Activated CD4-positive, alpha-beta T cell treated with anti-CD3 and anti-CD28 coated beads for 4 hours (primary cell): ENCODE results near the gene CFTR.
"Not testable (repeated sequence)": the region's sequence is repeated elsewhere in the genome, so short reads cannot be mapped to it uniquely, and the experiment has no call there.

ENCODE experiments used
- DNase-seq, 2 donors: peaks; one replicate each; pipeline ENCODE4 v3.0.0-alpha.2; 2020

Gene CFTR

GRCh38 chr7:117479225-117480054 is at the start of gene CFTR:
Gene CFTR, plus strand, starts transcription at chr7:117480025. Its CDS starts 70 bp downstream, at chr7:117480095.
- no peak for DNase-seq

GRCh38 chr7:117435475-117436043 is 44.3 kb upstream of the CFTR start:
- no peak for DNase-seq

DNA sequence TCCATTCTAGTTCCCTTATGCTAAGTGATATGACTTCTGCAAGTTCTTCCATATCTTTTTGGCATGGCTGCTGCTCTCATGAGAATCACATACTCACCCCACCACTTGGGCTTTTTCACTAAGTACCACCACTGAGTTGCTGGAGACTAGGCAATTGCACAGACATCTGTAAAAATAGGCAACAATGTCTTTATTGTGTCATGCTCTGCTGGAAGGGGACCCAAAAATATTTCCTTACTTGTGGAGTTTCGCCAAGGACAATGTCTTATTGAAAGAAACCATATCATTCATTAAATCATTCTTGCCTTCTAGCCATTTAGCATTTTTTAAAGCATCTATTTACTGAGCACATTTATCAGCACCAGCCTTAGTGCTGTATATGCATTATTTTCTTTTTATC is 35.2 kb upstream of the CFTR start:
- DNase-seq, result no peak

- DNase-seq, result no peak
These were observed 34.6 kb upstream of the CFTR start for GRCh38 chr7:117445206-117445605.

GRCh38 chr7:117446220-117446815 is 33.5 kb upstream of the CFTR start:
- DNase-seq, result no peak

GRCh38 chr7:117448655-117449054 is 31.2 kb upstream of the CFTR start:
- DNase-seq, result no peak

DNA sequence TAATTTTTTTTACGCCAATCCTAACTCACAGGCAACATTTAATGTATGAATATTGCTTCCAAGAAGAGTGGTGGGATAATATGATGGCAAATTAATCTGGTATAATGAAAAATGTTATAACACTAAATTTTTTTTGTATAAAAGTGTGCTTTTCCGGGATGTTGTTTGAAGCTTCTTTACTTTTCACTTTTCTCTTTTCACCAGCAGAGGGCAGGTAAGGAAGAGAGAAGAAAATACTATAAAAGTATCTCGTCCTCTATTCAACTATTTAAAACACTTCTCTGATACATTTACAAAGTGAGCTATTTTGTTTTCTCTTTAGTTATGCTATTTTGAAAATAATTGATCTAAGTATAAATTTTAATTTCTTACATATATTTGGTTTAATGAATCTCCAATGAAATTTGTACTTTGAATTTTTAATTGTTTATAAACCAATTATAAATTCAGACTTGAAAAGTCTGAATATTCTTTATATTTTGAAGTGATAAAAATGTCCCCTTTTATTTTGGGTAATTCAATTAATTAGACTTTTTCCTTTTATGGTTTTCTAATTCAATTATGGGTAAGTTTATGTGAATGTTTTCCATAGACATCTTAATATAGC is 20.7 kb upstream of the CFTR start:
- no peak for DNase-seq

GRCh38 chr7:117459735-117460134 is 20.1 kb upstream of the CFTR start:
- DNase-seq, result no peak

- DNase-seq, result not testable (repeated sequence)
These were observed 19.0 kb upstream of the CFTR start for GRCh38 chr7:117460815-117461214.

GRCh38 chr7:117468174-117468573 is 11.7 kb upstream of the CFTR start:
- no peak for DNase-seq

DNA sequence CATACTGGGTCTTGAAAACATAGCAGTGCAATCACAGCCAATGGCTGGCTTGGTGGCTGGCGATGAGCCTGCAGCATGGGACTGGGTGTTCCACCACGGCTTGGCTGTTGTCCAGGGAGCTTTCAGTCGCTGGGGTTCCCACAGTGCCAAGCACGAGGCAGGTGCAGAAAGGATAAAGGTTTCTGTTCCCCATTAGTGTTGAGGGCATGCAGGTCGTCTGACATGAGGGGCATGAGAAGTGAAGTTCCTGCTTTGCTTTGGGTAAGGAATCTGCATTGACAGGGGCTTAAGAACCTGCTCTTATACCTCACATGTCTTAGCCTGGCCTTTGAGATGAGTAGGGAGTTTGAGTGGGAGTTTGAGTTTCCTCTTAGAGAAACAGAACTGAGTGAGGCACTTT is 9.0 kb upstream of the CFTR start:
- DNase-seq, result no peak

GRCh38 chr7:117472335-117472734 is 7.5 kb upstream of the CFTR start:
- DNase-seq, result no peak

GRCh38 chr7:117476557-117477215 is 3.1 kb upstream of the CFTR start:
- DNase-seq, result no peak

GRCh38 chr7:117478836-117479224 is 995 bp upstream of the CFTR start:
- no peak for DNase-seq

DNA sequence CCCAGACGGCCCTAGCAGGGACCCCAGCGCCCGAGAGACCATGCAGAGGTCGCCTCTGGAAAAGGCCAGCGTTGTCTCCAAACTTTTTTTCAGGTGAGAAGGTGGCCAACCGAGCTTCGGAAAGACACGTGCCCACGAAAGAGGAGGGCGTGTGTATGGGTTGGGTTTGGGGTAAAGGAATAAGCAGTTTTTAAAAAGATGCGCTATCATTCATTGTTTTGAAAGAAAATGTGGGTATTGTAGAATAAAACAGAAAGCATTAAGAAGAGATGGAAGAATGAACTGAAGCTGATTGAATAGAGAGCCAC is 184 bp downstream of the CFTR start:
- DNase-seq, result no peak

GRCh38 chr7:117480978-117481377 is 1.2 kb downstream of the CFTR start:
- no peak for DNase-seq

- DNase-seq, result no peak
These were observed 5.3 kb downstream of the CFTR start for GRCh38 chr7:117485118-117485620.

DNA sequence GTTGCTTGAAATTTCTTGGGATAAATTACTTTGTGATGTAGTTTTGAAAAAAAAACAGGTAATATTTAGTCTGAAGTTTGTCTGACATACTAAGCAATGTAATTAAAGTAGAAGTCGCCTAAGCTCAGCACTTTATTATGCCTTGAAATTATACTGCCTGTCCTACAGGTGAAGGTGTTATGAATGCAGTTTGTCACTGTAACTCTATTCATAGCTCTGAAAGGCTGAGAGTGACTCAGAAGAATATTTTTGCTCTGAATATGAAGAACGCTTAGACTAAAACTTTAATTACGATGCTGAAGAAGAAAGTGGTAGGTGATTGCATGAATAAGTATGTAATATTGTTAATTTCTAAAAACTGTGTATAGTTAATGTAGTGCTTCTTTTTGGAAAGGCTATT is 9.2 kb downstream of the CFTR start:
- no peak for DNase-seq

DNA sequence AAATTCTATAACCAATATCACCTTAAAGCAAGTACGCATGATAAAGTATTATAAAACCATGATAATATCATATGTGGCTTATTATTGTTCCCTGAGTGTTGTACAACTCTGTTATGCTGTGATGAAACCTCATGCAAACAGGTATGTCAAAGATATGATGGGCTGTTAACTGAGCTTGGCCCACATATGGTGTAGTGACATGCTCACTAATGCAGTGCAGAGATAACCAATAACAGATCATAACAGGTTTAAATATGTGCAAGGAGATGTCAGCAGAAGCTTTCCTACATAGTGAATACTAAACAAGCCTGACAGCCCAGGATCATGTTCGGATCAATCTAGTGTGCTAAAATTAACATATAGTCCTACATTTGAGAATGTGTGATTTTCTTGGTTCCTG is 9.6 kb downstream of the CFTR start:
- no peak for DNase-seq

- no peak for DNase-seq
These were observed 10.1 kb downstream of the CFTR start for GRCh38 chr7:117489911-117490310.

- DNase-seq, result no peak
These were observed 12.8 kb downstream of the CFTR start for GRCh38 chr7:117492649-117493048.

DNA sequence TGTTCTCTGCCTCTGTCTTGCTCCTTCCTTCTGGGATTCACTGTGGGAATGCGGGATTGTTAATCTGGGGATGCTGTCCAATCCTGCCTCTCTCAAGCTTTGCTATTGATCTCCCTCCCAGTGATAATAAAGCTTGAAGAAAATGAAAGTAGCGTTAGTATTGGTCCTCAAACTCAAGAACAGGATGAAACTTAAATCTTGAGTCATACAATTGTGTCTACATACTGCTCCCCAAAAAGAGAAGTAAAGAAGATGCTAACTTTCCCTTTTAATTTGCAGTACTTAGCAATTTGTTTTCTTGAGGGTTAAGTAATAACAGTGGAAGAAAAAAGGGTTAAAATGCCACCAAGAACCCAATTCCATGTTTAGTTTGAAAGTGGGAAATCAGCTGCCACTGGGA is 13.6 kb downstream of the CFTR start:
- no peak for DNase-seq

DNA sequence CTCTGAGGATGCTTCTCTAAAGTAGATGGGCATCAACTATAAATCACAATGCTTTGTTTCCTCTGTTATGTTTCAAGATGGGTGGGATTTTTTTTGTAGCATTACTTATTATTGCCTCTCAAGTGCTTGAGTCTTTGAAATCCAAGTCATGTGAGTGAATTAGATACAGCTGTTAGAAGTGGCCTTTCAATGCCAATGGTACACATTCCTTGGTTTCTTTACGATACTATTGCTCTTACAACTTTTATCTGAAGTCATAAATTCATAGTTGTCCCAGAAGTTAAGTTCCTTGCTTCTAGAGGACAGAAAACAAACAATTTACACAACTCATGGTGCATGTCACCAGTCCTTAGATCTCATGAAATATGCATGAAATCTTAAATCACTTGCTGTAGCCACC is 15.5 kb downstream of the CFTR start:
- DNase-seq, result no peak
